Measurements from ENCODE around the gene PTBP1. TPM values are rescaled to one million over a fixed set of nuclear protein-coding genes. Genes with fewer than 3 reads are reported as not detected.

Gene PTBP1
- total RNA-seq, 1 experiment from 2014 or later: 712 TPM

DNA sequence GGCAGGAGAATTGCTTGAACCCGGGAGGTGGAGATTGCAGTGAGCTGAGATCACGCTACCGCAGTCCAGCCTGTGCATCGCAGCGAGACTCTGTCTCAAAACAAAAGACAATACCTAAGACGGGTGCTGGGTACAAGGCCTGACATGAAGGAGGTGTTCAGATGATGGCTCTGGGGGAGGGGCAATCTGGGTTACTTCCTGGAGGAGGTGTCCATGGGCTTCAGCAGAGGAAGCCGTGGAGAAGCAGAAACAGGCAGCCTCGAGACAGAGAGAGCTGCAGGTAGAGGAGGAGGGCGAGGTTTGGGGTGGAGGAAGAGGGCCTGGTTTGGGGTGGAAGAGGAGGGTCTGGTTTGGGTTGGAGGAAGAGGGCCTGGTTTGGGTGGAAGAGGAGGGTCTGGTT lies 42.7 kb upstream of the PTBP1 start:
- no peak overlapping the region for H2BK120ac ChIP-seq (ENCODE audit: low read depth, low read length, poor library complexity, severe bottlenecking)
- no peak overlapping the region for H3K9ac ChIP-seq (ENCODE audit: extremely low read depth, insufficient read length, low read length)
- no peaks in the 10 kb centered on the region for H3K4me1 ChIP-seq (ENCODE audit: insufficient read depth, low read length)
- no CpG with 5 or more reads among the region's 9 CpGs for WGBS (ENCODE audit: extremely low coverage, insufficient read length, low lambda C conversion rate)
- H3K4ac ChIP-seq (ENCODE audit: low read depth, low read length): no peak overlapping the region
- H4K91ac ChIP-seq (ENCODE audit: insufficient read length, low read depth, low read length): no peak overlapping the region
- H4K20me1 ChIP-seq (ENCODE audit: control insufficient read depth, insufficient read depth, insufficient read length): no peaks in the 10 kb centered on the region
- H3K79me1 ChIP-seq (ENCODE audit: insufficient read depth, low read depth, low read length, poor library complexity, severe bottlenecking): no peaks in the 10 kb centered on the region
- H3K23me2 ChIP-seq (ENCODE audit: insufficient read length, low read depth, low read length, poor library complexity, severe bottlenecking): no peaks in the 10 kb centered on the region
- no peaks in the 10 kb centered on the region for H3K79me2 ChIP-seq (ENCODE audit: insufficient read depth, low read length)
- no peak overlapping the region; the same call in 1 of the 2 replicates for H3K14ac ChIP-seq (ENCODE audit: insufficient read depth, low read length)
- Mint-ChIP-seq H3K9me3 (peaks cover 8 to 13% of the 10 kb centered on the region in 2 experiments), H3K4me3 (no peak overlapping the region), H3K27ac (no peak overlapping the region), H3K27me3 (ENCODE audit: low read depth) (peaks cover 8% of the 10 kb centered on the region), H3K36me3 (ENCODE audit: insufficient read depth in 1 of 3, low read depth in 3 of 3) (peaks cover 0 to 2% (median 1%) of the 10 kb centered on the region in 3 experiments; a peak in 3 of 7 replicates), H3K4me1 (0 out of 4 replicates have a peak, but pooled peaks cover 0 to 8% of the 10 kb centered on the region in 2 experiments)
- H3K18ac ChIP-seq (ENCODE audit: insufficient read length, low read depth, low read length): no peak overlapping the region
- H2BK15ac ChIP-seq (ENCODE audit: low read depth, low read length): no peak overlapping the region
- no peaks in the 10 kb centered on the region for H3K9me3 ChIP-seq (ENCODE audit: control insufficient read depth, low read depth, low read length)
- H2AK5ac ChIP-seq (ENCODE audit: insufficient read length, low read length): no peak overlapping the region
- TF ChIP-seq, protein P1, sequence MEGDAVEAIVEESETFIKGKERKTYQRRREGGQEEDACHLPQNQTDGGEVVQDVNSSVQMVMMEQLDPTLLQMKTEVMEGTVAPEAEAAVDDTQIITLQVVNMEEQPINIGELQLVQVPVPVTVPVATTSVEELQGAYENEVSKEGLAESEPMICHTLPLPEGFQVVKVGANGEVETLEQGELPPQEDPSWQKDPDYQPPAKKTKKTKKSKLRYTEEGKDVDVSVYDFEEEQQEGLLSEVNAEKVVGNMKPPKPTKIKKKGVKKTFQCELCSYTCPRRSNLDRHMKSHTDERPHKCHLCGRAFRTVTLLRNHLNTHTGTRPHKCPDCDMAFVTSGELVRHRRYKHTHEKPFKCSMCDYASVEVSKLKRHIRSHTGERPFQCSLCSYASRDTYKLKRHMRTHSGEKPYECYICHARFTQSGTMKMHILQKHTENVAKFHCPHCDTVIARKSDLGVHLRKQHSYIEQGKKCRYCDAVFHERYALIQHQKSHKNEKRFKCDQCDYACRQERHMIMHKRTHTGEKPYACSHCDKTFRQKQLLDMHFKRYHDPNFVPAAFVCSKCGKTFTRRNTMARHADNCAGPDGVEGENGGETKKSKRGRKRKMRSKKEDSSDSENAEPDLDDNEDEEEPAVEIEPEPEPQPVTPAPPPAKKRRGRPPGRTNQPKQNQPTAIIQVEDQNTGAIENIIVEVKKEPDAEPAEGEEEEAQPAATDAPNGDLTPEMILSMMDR (conservative IDR thresholded peaks at IDR 0.05): no peak
- H2AFZ ChIP-seq (ENCODE audit: low read length): no peak overlapping the region
- H4K5ac ChIP-seq (ENCODE audit: insufficient read length, low read depth, low read length): no peak overlapping the region
- H3K4me2 ChIP-seq (ENCODE audit: insufficient read depth, insufficient read length, low read length): no peak overlapping the region
- no peak overlapping the region for H3K27ac ChIP-seq (ENCODE audit: insufficient read length, low read depth, low read length)
- H2BK20ac ChIP-seq (ENCODE audit: low read depth, low read length, poor library complexity, severe bottlenecking): no peak overlapping the region
- no peak overlapping the region for H3T11ph ChIP-seq (ENCODE audit: low read length)
- no peak overlapping the region for H2BK5ac ChIP-seq (ENCODE audit: insufficient read length, low read length)
- no peak overlapping the region for H4K8ac ChIP-seq (replicated peaks; ENCODE audit: insufficient read length, low read depth, low read length)
- H3K27me3 ChIP-seq (ENCODE audit: insufficient read depth, low read length): no peaks in the 10 kb centered on the region
- no peak overlapping the region for H3K23ac ChIP-seq (ENCODE audit: insufficient read length, low read depth, low read length)
- no peak overlapping the region for H2BK12ac ChIP-seq (ENCODE audit: insufficient read length, low read depth, low read length)
- no peak for DNase-seq
- no peak overlapping the region for H3K56ac ChIP-seq (ENCODE audit: insufficient read length, low read depth, low read length)

Measured in H9 (cell line).